ENCODE results near the gene EPB41L4A. TPM values are rescaled to one million over a fixed set of nuclear protein-coding genes. Genes with fewer than 3 reads are reported as not detected.

EPB41L4A gene
- total RNA-seq, 2 donors from 2014 or later = 7.7 to 9.9 TPM

- no peak for DNase-seq
- H3K27ac ChIP-seq (ENCODE audit: low read depth, low read length) = no peak overlapping the region
- no peak overlapping the region for H3K4me3 Mint-ChIP-seq
- no peak overlapping the region for H3K27ac Mint-ChIP-seq
- TF ChIP-seq CTCF (conservative IDR thresholded peaks at IDR 0.05) = no peak
- no peaks in the 10 kb centered on the region for H3K36me3 ChIP-seq (ENCODE audit: control insufficient read depth, insufficient read depth, low read length)
- H3K27me3 ChIP-seq (ENCODE audit: control insufficient read depth, insufficient read depth, low read length, poor library complexity, severe bottlenecking) = peaks cover 5% of the 10 kb centered on the region
- H3K36me3 Mint-ChIP-seq (ENCODE audit: low read depth) = no peaks in the 10 kb centered on the region
- H3K4me1 ChIP-seq (ENCODE audit: control insufficient read depth, insufficient read depth, low read length) = peaks cover 5% of the 10 kb centered on the region
- H3K9ac ChIP-seq (ENCODE audit: extremely low read depth, low read length, poor library complexity, severe bottlenecking) = no peak overlapping the region
- no peak overlapping the region for H3K4me3 ChIP-seq (ENCODE audit: low read length)
- peaks cover 14% of the 10 kb centered on the region for H3K4me1 Mint-ChIP-seq
- no peaks in the 10 kb centered on the region for H3K9me3 ChIP-seq (ENCODE audit: control insufficient read depth, low read length)
- WGBS, 2 experiments (ENCODE audit: insufficient coverage in 1 of 2, insufficient read length in 1 of 2) = 94 to 100% methylated on average over 1 to 2 of the region's 2 CpGs
- H3K27me3 Mint-ChIP-seq (ENCODE audit: insufficient read depth) = peaks cover 16% of the 10 kb centered on the region
- no peaks in the 10 kb centered on the region for H3K9me3 Mint-ChIP-seq
These were observed 103.1 kb downstream of the EPB41L4A start for GRCh38 chr5:112316006-112316405.

- Histone ChIP-seq H3K4me1 (ENCODE audit: control insufficient read depth, insufficient read depth, low read length) (no peaks in the 10 kb centered on the region), H3K9me3 (ENCODE audit: control insufficient read depth, low read length) (peaks cover 13% of the 10 kb centered on the region), H3K4me3 (ENCODE audit: low read length) (no peak overlapping the region), H3K27me3 (ENCODE audit: control insufficient read depth, insufficient read depth, low read length, poor library complexity, severe bottlenecking) (peaks cover 5% of the 10 kb centered on the region), H3K9ac (ENCODE audit: extremely low read depth, low read length, poor library complexity, severe bottlenecking) (no peak overlapping the region), H3K27ac (ENCODE audit: low read depth, low read length) (no peak overlapping the region), H3K36me3 (ENCODE audit: control insufficient read depth, insufficient read depth, low read length) (no peaks in the 10 kb centered on the region)
- no peak overlapping the region for H3K27ac Mint-ChIP-seq
- WGBS, 2 experiments (ENCODE audit: insufficient coverage in 1 of 2, insufficient read length in 1 of 2) = 94 to 97% methylated on average over 4 of the region's 4 CpGs
- H3K4me3 Mint-ChIP-seq = no peak overlapping the region
- DNase-seq = no peak
- peaks cover 3% of the 10 kb centered on the region for H3K36me3 Mint-ChIP-seq (ENCODE audit: low read depth)
- no peak for TF ChIP-seq CTCF (conservative IDR thresholded peaks at IDR 0.05)
- H3K4me1 Mint-ChIP-seq = peaks cover 14% of the 10 kb centered on the region
- peaks cover 9% of the 10 kb centered on the region for H3K9me3 Mint-ChIP-seq
- peaks cover 20% of the 10 kb centered on the region for H3K27me3 Mint-ChIP-seq (ENCODE audit: insufficient read depth)
These were observed 106.5 kb downstream of the EPB41L4A start for GRCh38 chr5:112312295-112313275.

DNA sequence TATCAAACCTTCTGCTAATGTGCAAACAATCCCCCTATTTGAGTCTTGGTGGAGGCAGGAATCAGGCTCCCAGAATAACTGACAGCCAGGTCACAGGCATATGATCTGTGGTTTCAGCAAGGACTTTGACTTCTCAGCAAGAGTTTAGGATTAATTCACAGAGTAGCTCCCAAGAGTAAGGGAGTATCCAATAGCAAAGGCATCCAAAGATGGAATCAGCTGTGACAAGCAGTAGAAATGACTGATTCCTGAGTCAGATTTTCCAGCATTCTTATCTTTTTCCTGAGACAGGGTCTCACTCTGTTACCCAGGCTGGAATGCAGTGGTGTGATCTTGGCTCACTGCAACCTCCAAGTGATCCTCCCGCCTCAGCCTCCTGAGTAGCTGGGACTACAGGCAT lies 108.3 kb downstream of the EPB41L4A start:
- no peaks in the 10 kb centered on the region for H3K36me3 ChIP-seq (ENCODE audit: control insufficient read depth, insufficient read depth, low read length)
- H3K27ac Mint-ChIP-seq = no peak overlapping the region
- TF ChIP-seq CTCF (conservative IDR thresholded peaks at IDR 0.05) = no peak

More for the DNA sequence above, 108.3 kb downstream of the EPB41L4A start:
- H3K27me3 ChIP-seq (ENCODE audit: control insufficient read depth, insufficient read depth, low read length, poor library complexity, severe bottlenecking) = peaks cover 5% of the 10 kb centered on the region
- H3K9me3 ChIP-seq (ENCODE audit: control insufficient read depth, low read length) = peaks cover 13% of the 10 kb centered on the region
- Mint-ChIP-seq H3K27me3 (ENCODE audit: insufficient read depth) (peaks cover 20% of the 10 kb centered on the region), H3K36me3 (ENCODE audit: low read depth) (peaks cover 3% of the 10 kb centered on the region), H3K4me1 (peaks cover 23% of the 10 kb centered on the region), H3K4me3 (no peak overlapping the region), H3K9me3 (peaks cover 9% of the 10 kb centered on the region)
- 92 to 100% methylated on average over 1 of the region's 1 CpG for WGBS, 2 experiments (ENCODE audit: insufficient coverage in 1 of 2, insufficient read length in 1 of 2)
- peaks cover 8% of the 10 kb centered on the region for H3K4me1 ChIP-seq (ENCODE audit: control insufficient read depth, insufficient read depth, low read length)
- no peak overlapping the region for H3K9ac ChIP-seq (ENCODE audit: extremely low read depth, low read length, poor library complexity, severe bottlenecking)
- DNase-seq = no peak
- H3K27ac ChIP-seq (ENCODE audit: low read depth, low read length) = no peak overlapping the region
- H3K4me3 ChIP-seq (ENCODE audit: low read length) = no peak overlapping the region

Measured in endodermal cell (in vitro differentiated cells).